ENCODE measurements around the gene GRIN3B. TPM values are rescaled to one million over a fixed set of nuclear protein-coding genes. Genes with fewer than 3 reads are reported as not detected.

The GRIN3B gene
- total RNA-seq, 2 experiments from 2014 or later = 0.07 TPM; not detected in 1

DNA sequence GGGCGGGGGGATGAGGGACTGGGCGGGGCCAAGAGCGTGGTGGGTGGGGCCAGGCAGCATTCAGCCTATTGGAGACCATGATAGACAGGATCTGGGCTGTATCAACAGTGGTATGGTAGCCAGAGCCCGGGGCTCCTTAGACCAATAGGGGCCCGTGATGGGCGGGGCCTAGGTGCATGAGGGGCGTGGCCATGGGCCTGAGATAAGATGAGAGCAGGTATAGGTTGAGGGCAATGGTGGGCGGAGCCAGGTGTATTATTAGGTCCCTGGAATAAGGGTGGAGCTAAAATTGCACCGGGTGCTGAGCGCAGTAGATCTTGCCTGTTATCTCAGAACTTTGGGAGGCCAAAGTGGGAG is 45.0 kb downstream of the GRIN3B start:
- Mint-ChIP-seq H3K4me3 (no peak overlapping the region), H3K27me3 (no peaks in the 10 kb centered on the region), H3K27ac (no peak overlapping the region), H3K4me1 (ENCODE audit: low read depth) (peaks cover 18% of the 10 kb centered on the region), H3K36me3 (ENCODE audit: low read depth) (peaks cover 2% of the 10 kb centered on the region), H3K9me3 (no peaks in the 10 kb centered on the region)
- TF ChIP-seq, protein P1, sequence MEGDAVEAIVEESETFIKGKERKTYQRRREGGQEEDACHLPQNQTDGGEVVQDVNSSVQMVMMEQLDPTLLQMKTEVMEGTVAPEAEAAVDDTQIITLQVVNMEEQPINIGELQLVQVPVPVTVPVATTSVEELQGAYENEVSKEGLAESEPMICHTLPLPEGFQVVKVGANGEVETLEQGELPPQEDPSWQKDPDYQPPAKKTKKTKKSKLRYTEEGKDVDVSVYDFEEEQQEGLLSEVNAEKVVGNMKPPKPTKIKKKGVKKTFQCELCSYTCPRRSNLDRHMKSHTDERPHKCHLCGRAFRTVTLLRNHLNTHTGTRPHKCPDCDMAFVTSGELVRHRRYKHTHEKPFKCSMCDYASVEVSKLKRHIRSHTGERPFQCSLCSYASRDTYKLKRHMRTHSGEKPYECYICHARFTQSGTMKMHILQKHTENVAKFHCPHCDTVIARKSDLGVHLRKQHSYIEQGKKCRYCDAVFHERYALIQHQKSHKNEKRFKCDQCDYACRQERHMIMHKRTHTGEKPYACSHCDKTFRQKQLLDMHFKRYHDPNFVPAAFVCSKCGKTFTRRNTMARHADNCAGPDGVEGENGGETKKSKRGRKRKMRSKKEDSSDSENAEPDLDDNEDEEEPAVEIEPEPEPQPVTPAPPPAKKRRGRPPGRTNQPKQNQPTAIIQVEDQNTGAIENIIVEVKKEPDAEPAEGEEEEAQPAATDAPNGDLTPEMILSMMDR (IDR thresholded peaks at IDR 0.05) = no peak
- ATAC-seq (peak; percentile 82), DNase-seq (peak; percentile 90)
- ChIA-PET POLR2A (no interaction called here), CTCF (no interaction called here)
- intact Hi-C loops (cut with micrococcal nuclease) = no loop called here

- H3K4me3 Mint-ChIP-seq = no peak overlapping the region
- CTCF ChIA-PET = no interaction called here
- peaks cover 2% of the 10 kb centered on the region for H3K36me3 Mint-ChIP-seq (ENCODE audit: low read depth)
- intact Hi-C loops (cut with micrococcal nuclease) = no loop called here
- POLR2A ChIA-PET = no interaction called here
- H3K27ac Mint-ChIP-seq = no peak overlapping the region
- ATAC-seq (no peak), DNase-seq (no peak)
- TF ChIP-seq, protein P1 (IDR thresholded peaks at IDR 0.05) = no peak
- H3K27me3 Mint-ChIP-seq = no peaks in the 10 kb centered on the region
- peaks cover 11% of the 10 kb centered on the region for H3K4me1 Mint-ChIP-seq (ENCODE audit: low read depth)
- H3K9me3 Mint-ChIP-seq = no peaks in the 10 kb centered on the region
Observed at GRCh38 chr19:1046117-1046626, 46.0 kb downstream of the GRIN3B start.

GRCh38 chr19:1046836-1047695 is 46.8 kb downstream of the GRIN3B start:
- H3K27ac Mint-ChIP-seq = no peak overlapping the region
- ATAC-seq (no peak), DNase-seq (no peak)
- TF ChIP-seq, protein P1 (IDR thresholded peaks at IDR 0.05) = no peak
- H3K4me1 Mint-ChIP-seq (ENCODE audit: low read depth) = peaks cover 12% of the 10 kb centered on the region
- intact Hi-C loops (cut with micrococcal nuclease) = no loop called here
- H3K9me3 Mint-ChIP-seq = no peaks in the 10 kb centered on the region
- H3K36me3 Mint-ChIP-seq (ENCODE audit: low read depth) = peaks cover 4% of the 10 kb centered on the region
- ChIA-PET CTCF (no interaction called here), POLR2A (no interaction called here)
- no peak overlapping the region for H3K4me3 Mint-ChIP-seq
- no peaks in the 10 kb centered on the region for H3K27me3 Mint-ChIP-seq

DNA sequence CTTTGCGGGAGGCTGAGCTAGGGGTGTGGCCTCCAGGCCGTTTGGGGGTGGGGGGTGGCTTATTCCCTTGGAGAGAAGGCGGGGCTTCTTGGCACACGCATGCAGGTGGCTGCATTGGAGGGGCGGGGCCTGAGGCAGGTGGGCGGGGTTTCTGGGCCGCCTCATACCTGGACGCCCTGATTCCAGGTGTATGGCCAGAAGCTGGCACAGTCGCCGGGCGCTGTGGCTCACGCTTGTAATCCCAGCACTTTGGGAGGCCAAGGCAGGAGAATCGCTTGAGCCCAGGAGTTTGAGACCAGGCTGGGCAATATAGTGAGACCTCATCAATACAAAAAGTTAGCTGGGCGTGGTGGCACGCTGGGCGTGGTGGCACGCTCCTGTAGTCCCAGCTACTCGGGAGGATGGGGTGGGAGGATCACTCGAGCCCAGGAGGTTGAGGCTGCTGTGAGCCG is 47.5 kb downstream of the GRIN3B start:
- no peak for DNase-seq
- ChIA-PET CTCF (interaction anchor here (0.6 to 1.6 kb wide), 2 partner anchors 10 to 33 kb away, joined by 3 to 6 read pairs; no protein-coding TSS in a partner anchor), POLR2A (interaction anchor here (0.6 kb wide), 1 partner anchor 20 kb away, joined by 3 read pairs; no protein-coding TSS in a partner anchor)
- intact Hi-C loops (cut with micrococcal nuclease) = no loop called here
- TF ChIP-seq, protein P1 (IDR thresholded peaks at IDR 0.05) = no peak
- Mint-ChIP-seq H3K4me3 (no peak overlapping the region), H3K9me3 (no peaks in the 10 kb centered on the region), H3K4me1 (ENCODE audit: low read depth) (peaks cover 9% of the 10 kb centered on the region), H3K27ac (no peak overlapping the region), H3K27me3 (no peaks in the 10 kb centered on the region), H3K36me3 (ENCODE audit: low read depth) (peaks cover 4% of the 10 kb centered on the region)
- ATAC-seq = no peak

DNA sequence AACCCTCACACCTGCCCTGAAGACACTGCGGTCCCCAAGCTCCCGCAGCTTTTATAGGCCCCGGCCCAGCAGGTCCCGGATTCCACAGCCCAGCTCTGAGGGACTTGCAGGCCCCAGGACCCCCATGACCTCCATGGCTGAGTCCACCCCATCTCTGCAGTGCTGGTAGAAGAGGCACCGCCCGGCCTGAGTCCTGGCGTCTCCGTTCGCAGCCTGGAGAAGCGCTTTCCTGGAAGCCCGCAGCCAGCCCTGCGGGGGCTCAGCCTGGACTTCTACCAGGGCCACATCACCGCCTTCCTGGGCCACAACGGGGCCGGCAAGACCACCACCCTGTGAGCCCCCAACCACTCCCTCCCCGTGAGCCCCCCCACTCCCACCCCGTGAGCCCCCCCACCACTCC is 48.9 kb downstream of the GRIN3B start:
- TF ChIP-seq, protein P1 (IDR thresholded peaks at IDR 0.05) = no peak
- Mint-ChIP-seq H3K27ac (no peak overlapping the region), H3K4me1 (ENCODE audit: low read depth) (peaks cover 11% of the 10 kb centered on the region), H3K36me3 (ENCODE audit: low read depth) (peaks cover 4% of the 10 kb centered on the region), H3K4me3 (no peak overlapping the region), H3K27me3 (no peaks in the 10 kb centered on the region), H3K9me3 (no peaks in the 10 kb centered on the region)
- ATAC-seq = no peak
- intact Hi-C loops (cut with micrococcal nuclease) = no loop called here
- POLR2A ChIA-PET = interaction anchor here (0.9 to 1.2 kb wide), 3 partner anchors 11 to 19 kb away, joined by 3 to 4 read pairs (median 3); no protein-coding TSS in a partner anchor
- DNase-seq = no peak
- CTCF ChIA-PET = interaction anchor here (1.3 to 1.6 kb wide), 2 partner anchors 9 to 10 kb away, joined by 6 read pairs; partner anchors contain the start of gene ABCA7

Data from activated CD8-positive, alpha-beta T cell treated with anti-CD3 and anti-CD28 coated beads for 36 hours (primary cell).